Suprapubic skin (tissue), 4 donors: Measurements from ENCODE around the gene ZNF830. TPM values are rescaled to one million over a fixed set of nuclear protein-coding genes. Genes with fewer than 3 reads are reported as not detected.

Experiments used
- DNase-seq, 2 donors: peaks; one replicate each; pipeline ENCODE4 v3.0.0-alpha.2; 2019; ENCODE audit warnings: low spot score in 2 of 2
- H3K27ac ChIP-seq: fragments of 200-600 bp; sonication (generic); one replicate; pipeline ENCODE4 v1.5.1; 2019
- H3K27me3 ChIP-seq: fragments of 200-600 bp; sonication (generic); one replicate; pipeline ENCODE4 v1.5.1; 2019
- H3K36me3 ChIP-seq: fragments of 200-600 bp; sonication (generic); one replicate; pipeline ENCODE4 v1.5.1; 2019
- H3K4me1 ChIP-seq: fragments of 200-600 bp; sonication (generic); one replicate; pipeline ENCODE4 v1.5.1; 2019
- H3K4me3 ChIP-seq: fragments of 200-600 bp; sonication (generic); one replicate; pipeline ENCODE4 v1.5.1; 2019; ENCODE audit warnings: mild to moderate bottlenecking
- H3K9me3 ChIP-seq: fragments of 200-600 bp; sonication (generic); one replicate; pipeline ENCODE4 v1.5.1; 2019
- EP300 ChIP-seq: sonication (generic); formaldehyde crosslinking; IDR thresholded peaks from one replicate; pipeline ENCODE4 v1.6.1; 2017; ENCODE audit warnings: antibody characterized with exemption
- POLR2A ChIP-seq, 2 donors: fragments of 450-650 bp; IDR thresholded peaks; one replicate each; pipeline ENCODE4 v1.6.1; 2017; ENCODE audit warnings: antibody characterized with exemption in 2 of 2, mild to moderate bottlenecking in 2 of 2, moderate library complexity in 2 of 2
- POLR2AphosphoS5 ChIP-seq, 3 donors: sonication (generic); formaldehyde crosslinking; IDR thresholded peaks; one replicate each; pipeline ENCODE4 v1.6.1; 2017; ENCODE audit warnings: antibody characterized with exemption in 3 of 3
- WGBS: methylation state at CpG from one replicate; pipeline ENCODE4 v1.1.5; 2018; 5-methylcytosine and 5-hydroxymethylcytosine counted together
- total RNA-seq, 4 donors: library from RNA; depleted of rRNA; stranded (reverse); fragments of >200 nt; gene quantifications; one replicate each; pipeline ENCODE4 v1.1.0, GENCODE V29; 2016
- TF ChIP-seq, protein P1 (sequence below), 2 donors: fragments of 200-600 bp in 1 of 2; fragments of 450-650 bp in 1 of 2; sonication (generic) in 1 of 2; IDR thresholded peaks; one replicate each; pipeline ENCODE4 v1.5.1; 2016 to 2019; ENCODE audit warnings: antibody characterized with exemption in 2 of 2, mild to moderate bottlenecking in 1 of 2, moderate library complexity in 1 of 2

Gene ZNF830
- total RNA-seq, 4 donors from 2014 or later, result 10.0 to 16.1 (median 11.9) TPM

DNA sequence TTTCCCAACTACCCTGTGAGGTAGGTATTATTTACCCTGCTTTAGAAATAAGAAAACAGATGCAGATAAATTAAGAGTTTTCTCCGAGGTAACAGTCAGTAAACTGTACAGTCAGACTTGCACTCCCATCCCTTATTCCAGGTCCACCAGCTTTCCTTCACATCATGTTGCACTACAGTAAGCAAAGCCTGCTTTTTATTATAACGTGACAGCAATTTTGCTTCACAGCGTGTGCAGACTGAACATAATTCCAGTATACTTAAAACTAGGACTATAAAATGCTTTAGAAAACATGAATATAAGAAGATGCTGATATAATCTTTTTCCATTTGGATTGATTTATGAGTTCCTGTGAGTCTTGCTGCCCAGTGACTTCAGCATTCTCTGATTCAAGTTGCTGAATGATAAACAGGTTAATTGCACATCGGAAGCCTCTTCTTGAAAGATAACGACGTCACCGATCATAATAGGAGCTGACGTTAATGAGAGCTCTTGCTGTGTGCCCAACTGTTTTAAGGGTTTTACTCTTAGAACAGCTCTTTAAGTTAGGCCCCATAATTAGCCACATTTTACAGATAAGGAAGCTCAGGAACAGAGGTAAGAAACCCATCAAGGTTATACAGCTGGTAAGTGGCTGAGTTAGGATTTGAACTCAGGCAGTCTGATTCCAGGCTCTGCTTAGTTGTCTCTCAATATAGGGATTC is 20.4 kb downstream of the ZNF830 start:
- peak overlapping the region; percentile 86 for H3K4me3 ChIP-seq
- no peaks in the 10 kb centered on the region for H3K9me3 ChIP-seq
- no peaks in the 10 kb centered on the region for H3K27me3 ChIP-seq
- no peak for DNase-seq
- WGBS, result 7% methylated on average over 8 of the region's 8 CpGs
- H3K27ac ChIP-seq, result peak overlapping the region; percentile 98
- H3K4me1 ChIP-seq, result peaks cover 31% of the 10 kb centered on the region
- TF ChIP-seq, protein P1, sequence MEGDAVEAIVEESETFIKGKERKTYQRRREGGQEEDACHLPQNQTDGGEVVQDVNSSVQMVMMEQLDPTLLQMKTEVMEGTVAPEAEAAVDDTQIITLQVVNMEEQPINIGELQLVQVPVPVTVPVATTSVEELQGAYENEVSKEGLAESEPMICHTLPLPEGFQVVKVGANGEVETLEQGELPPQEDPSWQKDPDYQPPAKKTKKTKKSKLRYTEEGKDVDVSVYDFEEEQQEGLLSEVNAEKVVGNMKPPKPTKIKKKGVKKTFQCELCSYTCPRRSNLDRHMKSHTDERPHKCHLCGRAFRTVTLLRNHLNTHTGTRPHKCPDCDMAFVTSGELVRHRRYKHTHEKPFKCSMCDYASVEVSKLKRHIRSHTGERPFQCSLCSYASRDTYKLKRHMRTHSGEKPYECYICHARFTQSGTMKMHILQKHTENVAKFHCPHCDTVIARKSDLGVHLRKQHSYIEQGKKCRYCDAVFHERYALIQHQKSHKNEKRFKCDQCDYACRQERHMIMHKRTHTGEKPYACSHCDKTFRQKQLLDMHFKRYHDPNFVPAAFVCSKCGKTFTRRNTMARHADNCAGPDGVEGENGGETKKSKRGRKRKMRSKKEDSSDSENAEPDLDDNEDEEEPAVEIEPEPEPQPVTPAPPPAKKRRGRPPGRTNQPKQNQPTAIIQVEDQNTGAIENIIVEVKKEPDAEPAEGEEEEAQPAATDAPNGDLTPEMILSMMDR (IDR thresholded peaks at IDR 0.05), result no peak
- TF ChIP-seq POLR2AphosphoS5 (IDR thresholded peaks at IDR 0.05) (no peak), POLR2A (IDR thresholded peaks at IDR 0.05) (no peak), EP300 (no peak)
- H3K36me3 ChIP-seq, result peaks cover 10% of the 10 kb centered on the region

DNA sequence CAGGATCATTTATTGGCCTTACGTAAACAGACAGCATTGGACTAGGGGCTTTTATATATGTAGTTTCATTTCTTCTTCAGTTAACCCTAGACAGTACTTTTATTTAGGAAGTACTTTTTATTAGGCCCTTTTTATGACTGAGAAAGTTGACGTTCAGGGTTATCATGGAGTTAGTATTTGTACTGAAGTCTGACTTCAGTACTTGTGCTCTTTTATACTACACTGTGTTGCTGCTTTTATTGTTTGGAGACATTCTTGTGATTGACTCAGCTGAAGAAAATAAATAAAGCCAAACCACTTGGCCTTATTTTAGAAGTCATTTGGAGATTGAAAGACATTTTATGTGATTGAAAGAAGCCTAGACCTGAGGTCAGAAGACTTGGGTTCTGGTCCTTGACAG is 25.9 kb downstream of the ZNF830 start:
- Histone ChIP-seq H3K27me3 (no peaks in the 10 kb centered on the region), H3K36me3 (peaks cover 58% of the 10 kb centered on the region), H3K4me1 (peaks cover 8% of the 10 kb centered on the region), H3K4me3 (no peak overlapping the region), H3K9me3 (no peaks in the 10 kb centered on the region), H3K27ac (no peak overlapping the region)
- no peak for DNase-seq
- WGBS, result 93% methylated on average over 2 of the region's 2 CpGs
- TF ChIP-seq POLR2A (IDR thresholded peaks at IDR 0.05) (no peak), EP300 (no peak), POLR2AphosphoS5 (IDR thresholded peaks at IDR 0.05) (no peak)
- TF ChIP-seq, protein P1 (IDR thresholded peaks at IDR 0.05), result no peak

DNA sequence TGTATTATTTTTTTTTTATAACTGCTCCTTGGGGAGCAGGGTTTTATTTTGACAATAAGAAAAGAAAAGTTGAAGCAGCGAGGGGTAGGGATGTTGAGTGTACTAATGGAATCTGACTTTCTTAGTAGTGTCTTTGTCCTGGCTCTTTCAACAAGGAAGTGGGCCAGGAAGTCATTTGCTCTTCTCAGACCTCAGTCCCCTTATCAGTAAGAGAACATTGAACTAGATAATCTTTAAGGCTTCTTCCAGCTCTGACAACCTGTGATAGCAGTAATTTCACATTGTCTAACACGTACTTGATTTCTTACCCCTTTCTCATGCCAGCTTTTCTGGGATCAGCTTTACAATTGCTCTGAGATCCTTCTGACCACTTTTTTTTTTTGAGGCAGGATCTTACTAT is 27.3 kb downstream of the ZNF830 start:
- TF ChIP-seq EP300, result no peak
- no peak for TF ChIP-seq POLR2AphosphoS5 (IDR thresholded peaks at IDR 0.05)
- H3K36me3 ChIP-seq, result peaks cover 70% of the 10 kb centered on the region
- no peak overlapping the region for H3K4me3 ChIP-seq
- WGBS, result 84% methylated on average over 2 of the region's 2 CpGs
- H3K9me3 ChIP-seq, result no peaks in the 10 kb centered on the region
- no peak for DNase-seq
- no peaks in the 10 kb centered on the region for H3K27me3 ChIP-seq
- no peak overlapping the region for H3K27ac ChIP-seq
- peaks cover 2% of the 10 kb centered on the region for H3K4me1 ChIP-seq

DNA sequence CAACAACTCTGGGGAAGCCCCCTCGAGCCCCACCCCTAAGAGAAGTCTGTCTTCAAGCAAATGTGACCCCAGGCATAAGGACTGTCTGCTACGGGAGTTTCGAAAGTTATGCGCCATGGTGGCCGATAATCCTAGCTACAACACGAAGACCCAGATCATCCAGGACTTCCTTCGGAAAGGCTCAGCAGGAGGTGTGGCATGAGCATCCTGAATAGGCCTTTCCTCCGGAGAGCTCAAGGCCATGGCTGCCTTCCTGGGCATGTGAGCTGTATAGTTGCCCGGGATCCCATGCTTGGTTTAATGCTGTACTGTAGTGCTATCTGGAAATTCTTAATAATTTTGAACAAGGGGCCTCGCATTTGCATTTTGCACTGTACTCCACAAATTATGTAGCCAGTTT is 28.1 kb downstream of the ZNF830 start:
- WGBS, result 93% methylated on average over 10 of the region's 10 CpGs
- Histone ChIP-seq H3K4me1 (no peaks in the 10 kb centered on the region), H3K9me3 (no peaks in the 10 kb centered on the region), H3K27me3 (no peaks in the 10 kb centered on the region), H3K36me3 (peaks cover 79% of the 10 kb centered on the region), H3K4me3 (no peak overlapping the region), H3K27ac (no peak overlapping the region)
- TF ChIP-seq, protein P1 (IDR thresholded peaks at IDR 0.05), result no peak
- TF ChIP-seq POLR2A (IDR thresholded peaks at IDR 0.05) (no peak), POLR2AphosphoS5 (IDR thresholded peaks at IDR 0.05) (no peak), EP300 (no peak)
- DNase-seq, result no peak

DNA sequence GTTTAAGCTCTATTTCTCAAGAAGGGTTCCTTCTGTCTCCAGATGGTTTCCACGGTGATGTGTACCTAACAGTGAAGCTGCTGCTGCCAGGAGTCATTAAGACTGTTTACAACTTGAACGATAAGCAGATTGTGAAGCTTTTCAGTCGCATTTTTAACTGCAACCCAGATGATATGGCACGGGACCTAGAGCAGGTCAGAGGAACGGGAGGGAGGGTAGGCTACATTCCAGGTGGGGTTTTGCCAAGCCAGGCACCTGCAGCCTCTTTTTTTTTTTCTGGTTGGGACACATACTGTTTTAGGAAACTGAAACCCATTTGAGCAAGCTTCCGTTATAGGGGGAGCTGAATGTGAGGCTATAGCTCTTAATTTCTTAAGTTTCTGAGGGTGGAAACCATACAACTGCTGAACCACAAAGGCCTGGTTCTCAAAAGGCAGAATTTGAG is 29.6 kb downstream of the ZNF830 start:
- TF ChIP-seq POLR2AphosphoS5 (IDR thresholded peaks at IDR 0.05), result no peak
- Histone ChIP-seq H3K9me3 (no peaks in the 10 kb centered on the region), H3K4me3 (no peak overlapping the region), H3K27me3 (no peaks in the 10 kb centered on the region), H3K36me3 (peaks cover 88% of the 10 kb centered on the region), H3K4me1 (no peaks in the 10 kb centered on the region), H3K27ac (no peak overlapping the region)
- DNase-seq, result no peak
- WGBS, result 51% methylated on average over 6 of the region's 6 CpGs

DNA sequence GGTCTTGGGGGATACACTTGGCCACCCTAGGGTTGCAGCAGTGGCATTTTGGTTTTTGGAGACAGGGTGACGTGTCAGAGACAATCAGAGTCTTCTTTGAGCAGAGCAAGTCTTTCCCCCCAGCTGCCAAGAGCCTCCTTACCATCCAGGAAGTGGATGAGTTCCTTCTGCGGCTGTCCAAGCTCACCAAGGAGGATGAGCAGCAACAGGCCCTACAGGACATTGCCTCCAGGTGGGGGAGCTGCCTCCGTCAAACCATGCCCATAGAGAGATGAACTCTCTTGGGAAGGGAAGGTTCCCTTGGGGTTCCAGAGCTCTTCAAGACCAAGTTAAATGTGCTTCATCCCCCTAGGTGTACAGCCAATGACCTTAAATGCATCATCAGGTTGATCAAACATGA is 30.3 kb downstream of the ZNF830 start:
- 90% methylated on average over 2 of the region's 3 CpGs for WGBS
- H3K36me3 ChIP-seq, result peaks cover 89% of the 10 kb centered on the region
- no peak for DNase-seq
- TF ChIP-seq, protein P1 (IDR thresholded peaks at IDR 0.05), result no peak
- TF ChIP-seq POLR2A (IDR thresholded peaks at IDR 0.05) (no peak), EP300 (no peak), POLR2AphosphoS5 (IDR thresholded peaks at IDR 0.05) (no peak)
- no peak overlapping the region for H3K27ac ChIP-seq
- peaks cover 1% of the 10 kb centered on the region for H3K4me1 ChIP-seq
- no peaks in the 10 kb centered on the region for H3K9me3 ChIP-seq
- no peak overlapping the region for H3K4me3 ChIP-seq
- no peaks in the 10 kb centered on the region for H3K27me3 ChIP-seq
